Choroid plexus epithelial cell (primary cell): ENCODE data around the gene MYO1B.

Experiments used
- DNase-seq: peaks from one replicate; pipeline ENCODE4 v3.0.0-alpha.2; 2010; ENCODE audit warnings: low read depth
- H3K4me3 ChIP-seq: 2 replicates; pipeline ENCODE4 v1.5.1; 2011; ENCODE audit warnings: low read depth, mild to moderate bottlenecking, control low read depth, low read length, moderate library complexity
- TF ChIP-seq, protein P1 (sequence below): conservative IDR thresholded peaks from 2 replicates; pipeline ENCODE4 v1.5.1; 2011; ENCODE audit warnings: low read depth, mild to moderate bottlenecking, control low read depth, inconsistent platforms, low read length, moderate library complexity

MYO1B gene

DNA sequence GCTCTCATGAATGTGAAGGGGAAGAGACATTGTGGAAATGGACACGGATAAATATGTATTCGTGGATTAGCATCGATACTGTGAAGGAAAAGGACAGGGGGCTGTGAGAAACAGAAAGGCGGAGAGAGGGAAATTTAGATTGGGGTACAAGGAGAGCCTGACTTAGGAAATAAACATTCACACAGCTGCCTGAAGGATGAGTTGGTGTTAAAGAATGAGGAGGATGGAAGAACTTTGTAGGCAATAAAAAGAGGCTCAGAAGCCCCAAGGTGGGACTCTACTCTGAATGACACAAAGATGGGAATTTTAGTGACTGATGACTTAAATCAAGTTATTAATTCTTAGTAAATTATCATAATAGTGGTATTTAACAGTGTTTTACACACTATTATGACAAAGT is 10.1 kb downstream of the MYO1B start:
- no peak for DNase-seq
- TF ChIP-seq, protein P1, sequence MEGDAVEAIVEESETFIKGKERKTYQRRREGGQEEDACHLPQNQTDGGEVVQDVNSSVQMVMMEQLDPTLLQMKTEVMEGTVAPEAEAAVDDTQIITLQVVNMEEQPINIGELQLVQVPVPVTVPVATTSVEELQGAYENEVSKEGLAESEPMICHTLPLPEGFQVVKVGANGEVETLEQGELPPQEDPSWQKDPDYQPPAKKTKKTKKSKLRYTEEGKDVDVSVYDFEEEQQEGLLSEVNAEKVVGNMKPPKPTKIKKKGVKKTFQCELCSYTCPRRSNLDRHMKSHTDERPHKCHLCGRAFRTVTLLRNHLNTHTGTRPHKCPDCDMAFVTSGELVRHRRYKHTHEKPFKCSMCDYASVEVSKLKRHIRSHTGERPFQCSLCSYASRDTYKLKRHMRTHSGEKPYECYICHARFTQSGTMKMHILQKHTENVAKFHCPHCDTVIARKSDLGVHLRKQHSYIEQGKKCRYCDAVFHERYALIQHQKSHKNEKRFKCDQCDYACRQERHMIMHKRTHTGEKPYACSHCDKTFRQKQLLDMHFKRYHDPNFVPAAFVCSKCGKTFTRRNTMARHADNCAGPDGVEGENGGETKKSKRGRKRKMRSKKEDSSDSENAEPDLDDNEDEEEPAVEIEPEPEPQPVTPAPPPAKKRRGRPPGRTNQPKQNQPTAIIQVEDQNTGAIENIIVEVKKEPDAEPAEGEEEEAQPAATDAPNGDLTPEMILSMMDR: no peak

DNA sequence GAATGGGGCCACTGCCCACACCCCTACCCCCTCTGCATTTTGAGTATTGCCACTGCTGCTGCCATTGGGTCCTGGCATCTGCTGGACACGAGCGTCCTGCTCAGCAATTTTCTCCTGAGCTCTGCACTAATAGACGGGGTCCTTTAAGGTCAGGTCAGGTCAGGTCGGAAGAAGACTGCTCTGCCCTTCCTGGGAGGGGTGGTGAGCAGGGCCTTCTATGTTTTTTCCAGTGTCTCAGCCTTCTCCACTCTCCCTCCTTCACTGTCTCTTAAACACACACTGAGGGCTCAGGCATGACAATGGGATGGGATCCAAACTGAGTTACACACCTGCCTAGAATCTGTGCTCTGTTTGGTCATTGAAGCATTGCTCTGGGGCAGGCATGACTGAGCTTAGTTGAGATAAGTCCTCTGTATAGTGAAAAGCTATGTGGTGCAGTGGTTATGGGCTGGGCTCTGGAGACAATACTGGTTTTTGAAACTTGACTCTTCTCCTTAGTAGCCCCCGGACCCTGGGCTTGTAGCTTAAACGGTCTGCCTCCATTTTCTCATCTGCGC is 10.6 kb downstream of the MYO1B start:
- H3K4me3 ChIP-seq: no peak overlapping the region
- no peak for DNase-seq
- TF ChIP-seq, protein P1: no peak

More for the DNA sequence above, 10.1 kb downstream of the MYO1B start:
- H3K4me3 ChIP-seq: no peak overlapping the region

DNA sequence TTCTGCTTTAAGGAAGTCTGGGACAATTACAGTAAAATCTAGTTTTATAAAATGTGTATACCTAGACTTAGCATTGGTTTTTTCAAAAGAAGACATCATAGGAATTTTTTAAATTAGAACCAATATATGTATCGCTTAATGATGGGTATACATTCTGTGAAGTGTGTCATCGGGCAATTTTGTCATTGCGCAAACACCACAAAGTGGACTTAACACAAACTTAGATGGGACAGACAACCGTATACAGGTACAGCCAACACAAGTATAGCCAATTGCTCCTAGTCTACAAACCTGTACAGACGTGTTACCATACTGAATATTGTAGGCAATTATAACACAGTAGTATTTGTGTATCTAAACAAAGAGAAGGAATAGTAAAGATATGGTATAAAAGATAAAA is 12.7 kb downstream of the MYO1B start:
- DNase-seq: no peak
- H3K4me3 ChIP-seq: no peak overlapping the region
- TF ChIP-seq, protein P1: no peak

DNA sequence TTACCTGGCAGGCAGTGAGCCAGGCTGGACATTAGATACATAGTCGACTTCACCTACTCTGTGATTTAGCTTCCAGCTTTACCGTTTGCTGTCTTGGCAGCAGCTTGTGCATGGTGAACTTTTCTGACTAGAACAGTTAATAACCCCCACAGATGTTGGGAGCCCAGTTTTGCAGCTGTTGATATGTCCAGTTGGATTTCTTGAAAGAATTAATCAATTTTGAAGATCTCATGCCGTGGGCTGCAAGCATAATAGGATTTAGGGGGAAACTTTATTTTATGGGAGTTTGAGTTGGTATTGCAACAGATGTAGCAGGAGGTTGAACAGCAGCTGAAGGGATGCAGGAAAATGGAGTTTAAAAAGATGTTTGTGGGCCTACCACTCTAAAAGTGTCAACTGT is 13.8 kb downstream of the MYO1B start:
- TF ChIP-seq, protein P1: no peak
- H3K4me3 ChIP-seq: no peak overlapping the region
- no peak for DNase-seq

DNA sequence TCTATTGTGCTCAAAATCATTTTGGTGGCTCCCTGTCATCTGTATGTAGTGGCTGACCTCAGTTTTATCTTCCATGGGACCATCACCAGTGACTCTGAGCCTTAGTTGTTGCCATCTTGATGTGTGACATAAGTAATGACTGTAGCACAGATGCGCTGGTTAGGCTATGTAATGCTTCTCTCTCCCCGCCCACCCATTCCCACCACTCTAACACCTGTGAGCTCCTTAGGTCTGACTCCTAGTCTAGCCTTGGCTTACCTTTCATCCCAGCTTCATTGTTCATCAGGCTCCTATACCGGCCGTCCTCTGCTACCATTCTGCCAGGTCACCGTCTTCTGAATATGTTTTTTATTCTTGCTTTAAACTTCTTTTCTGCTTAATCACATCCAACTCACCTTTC is 17.2 kb downstream of the MYO1B start:
- TF ChIP-seq, protein P1: no peak
- H3K4me3 ChIP-seq: no peak overlapping the region
- DNase-seq: peak; percentile 41

DNA sequence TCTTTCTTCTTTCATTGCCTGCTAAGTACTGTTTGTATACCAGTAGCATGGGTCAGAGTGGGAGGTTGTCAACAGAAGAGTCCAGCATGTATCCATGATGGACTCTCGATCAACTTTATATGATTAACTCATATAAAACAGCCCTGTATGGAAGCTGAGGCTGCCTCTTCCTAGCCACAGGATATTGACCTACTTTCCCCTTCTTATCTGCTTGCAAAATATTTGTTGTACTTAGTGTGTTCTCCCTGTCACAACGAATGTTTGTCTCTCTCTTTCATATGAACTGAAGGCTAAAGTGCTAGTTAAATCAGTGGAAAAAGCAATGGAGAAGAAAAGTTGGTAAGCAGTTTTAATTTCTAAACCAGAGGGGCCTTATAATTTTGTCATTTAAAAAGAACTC is 17.8 kb downstream of the MYO1B start:
- no peak overlapping the region for H3K4me3 ChIP-seq
- DNase-seq: peak; percentile 35
- TF ChIP-seq, protein P1: no peak

DNA sequence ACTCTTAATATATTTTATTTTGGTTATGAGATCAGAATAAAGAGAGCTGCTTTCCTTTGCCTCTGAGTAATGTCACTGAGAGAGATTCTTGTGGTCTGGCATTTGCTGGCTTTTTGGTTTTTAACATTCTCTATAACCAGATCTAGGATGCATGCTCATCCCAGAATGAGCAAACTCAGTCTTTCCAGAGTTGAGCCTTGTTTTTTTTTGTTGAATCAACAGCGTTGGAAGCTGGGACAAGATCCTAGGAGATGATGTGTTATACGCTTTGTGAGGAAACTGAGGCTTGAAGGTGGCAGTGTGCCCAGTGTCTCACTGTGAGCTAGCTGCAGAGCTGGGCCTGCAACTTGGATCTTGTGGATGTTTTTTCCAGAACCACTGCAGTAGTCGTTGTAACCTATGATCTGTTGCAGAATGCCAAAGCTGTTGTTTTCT is 19.5 kb downstream of the MYO1B start:
- peak; percentile 81 for DNase-seq
- no peak overlapping the region for H3K4me3 ChIP-seq

More for the DNA sequence above, 19.5 kb downstream of the MYO1B start:
- TF ChIP-seq, protein P1: no peak
